H1 (cell line): ENCODE results near the gene SKAP2. TPM values are rescaled to one million over a fixed set of nuclear protein-coding genes. Genes with fewer than 3 reads are reported as not detected.

Source experiments
- CHD7 ChIP-seq: fragments of 300-600 bp; sonication (generic); IDR thresholded peaks from 2 replicates; pipeline ENCODE4 v1.7.1; 2012; ENCODE audit warnings: low read length, moderate library complexity, mild to moderate bottlenecking, inconsistent platforms; ENCODE audit not compliant: insufficient replicate concordance
- NRF1 ChIP-seq: IDR thresholded peaks from 2 replicates; pipeline ENCODE4 v1.6.1; 2011; ENCODE audit warnings: mild to moderate bottlenecking, low read depth, low read length, improper control_type of control experiment
- PHF8 ChIP-seq: fragments of 200-600 bp; sonication (generic); conservative IDR thresholded peaks from 2 replicates; pipeline ENCODE4 v1.7.1; 2012; ENCODE audit warnings: low read depth, mild to moderate bottlenecking, inconsistent platforms, low read length, moderate library complexity
- RFX5 ChIP-seq: IDR thresholded peaks from 2 replicates; pipeline ENCODE4 v1.6.1; 2011; ENCODE audit warnings: low read depth, low read length, improper control_type of control experiment, borderline replicate concordance
- SUZ12 ChIP-seq: fragments of 200-600 bp; sonication (generic); IDR thresholded peaks from 2 replicates; pipeline ENCODE4 v1.6.1; 2012; ENCODE audit warnings: mild to moderate bottlenecking, inconsistent platforms, low read length, moderate library complexity, mixed read lengths
- TAF7 ChIP-seq: optimal IDR thresholded peaks from 2 replicates; pipeline ENCODE3; 2011; ENCODE audit warnings: low read depth, mild to moderate bottlenecking, inconsistent platforms, low read length, moderate library complexity, borderline replicate concordance
- polyA plus RNA-seq, 7 experiments: library from polyadenylated mRNA; depleted of rRNA in 3 of 7; stranded (reverse) in 5 of 7; unstranded in 2 of 7; fragments of >200 nt in 5 of 7; fragments of 200-250 nt in 2 of 7; gene quantifications; 1 replicate in 5 of 7; 2 replicates in 1 of 7; 4 replicates in 1 of 7; pipeline versions ENCODE4 v1.2.1 to v1.2.3, GENCODE V29; 2011 to 2013; ENCODE audit warnings: missing spikeins in 2 of 7, mixed read lengths in 2 of 7
- total RNA-seq: library from RNA; stranded (reverse); fragmentation: NEBNext Ultra II Directional; extraction: Animal tissue kit (Norgen Biotek cat#: 25700); gene quantifications from 2 replicates; pipeline ENCODE4 v1.2.1, GENCODE V29; 2021

SKAP2 gene
- total and polyA plus RNA-seq, 2 of the 8 experiments (the other 6 are each of a cell fraction or from before 2014, with no cell fraction given) = 0.53 to 5.1 TPM

- TF ChIP-seq PHF8 (no peak), TAF7 (no peak), CHD7 (no peak), SUZ12 (no peak), RFX5 (no peak), NRF1 (no peak)
- TF ChIP-seq, all 59 proteins: peak for 0
These were observed 168.2 kb downstream of the SKAP2 start (continued) for GRCh38 chr7:26696161-26696560.
